H9 (cell line): ENCODE results near the gene SLC9A6. TPM values are rescaled to one million over a fixed set of nuclear protein-coding genes. Genes with fewer than 3 reads are reported as not detected.

Source experiments
- DNase-seq: peaks from one replicate; pipeline ENCODE4 v3.0.0-alpha.2; 2017
- H2AFZ ChIP-seq: one replicate; pipeline ENCODE4 v1.6.1; 2013; ENCODE audit warnings: mild to moderate bottlenecking, low read length, control low read depth, moderate library complexity
- H2AK5ac ChIP-seq: 2 replicates; pipeline ENCODE4 v1.6.1; 2013; ENCODE audit warnings: low read length, control low read depth, mixed read lengths; ENCODE audit not compliant: insufficient read length
- H2BK120ac ChIP-seq: one replicate; pipeline ENCODE4 v1.6.1; 2013; ENCODE audit warnings: low read depth, mild to moderate bottlenecking, low read length, control low read depth, inconsistent platforms; ENCODE audit not compliant: poor library complexity, severe bottlenecking
- H2BK12ac ChIP-seq: 2 replicates; pipeline ENCODE4 v1.6.1; 2013; ENCODE audit warnings: low read length, control low read depth, mixed read lengths, low read depth; ENCODE audit not compliant: insufficient read length
- H2BK15ac ChIP-seq: 2 replicates; pipeline ENCODE4 v1.6.1; 2013; ENCODE audit warnings: low read depth, low read length, control low read depth
- H2BK20ac ChIP-seq: one replicate; pipeline ENCODE4 v1.6.1; 2013; ENCODE audit warnings: low read depth, mild to moderate bottlenecking, low read length, control low read depth, inconsistent platforms; ENCODE audit not compliant: poor library complexity, severe bottlenecking
- H2BK5ac ChIP-seq: 2 replicates; pipeline ENCODE4 v1.6.1; 2013; ENCODE audit warnings: low read length, control low read depth, mixed read lengths; ENCODE audit not compliant: insufficient read length
- H3K14ac ChIP-seq: 2 replicates; pipeline ENCODE4 v1.6.1; 2013; ENCODE audit warnings: low read length, control low read depth; ENCODE audit not compliant: insufficient read depth
- H3K18ac ChIP-seq: 2 replicates; pipeline ENCODE4 v1.6.1; 2013; ENCODE audit warnings: low read depth, mild to moderate bottlenecking, mixed read lengths, low read length, control low read depth; ENCODE audit not compliant: insufficient read length
- H3K23ac ChIP-seq: 2 replicates; pipeline ENCODE4 v1.6.1; 2013; ENCODE audit warnings: low read length, control low read depth, mixed read lengths, low read depth; ENCODE audit not compliant: insufficient read length
- H3K23me2 ChIP-seq: 2 replicates; pipeline ENCODE4 v1.6.1; 2013; ENCODE audit warnings: low read depth, mild to moderate bottlenecking, mixed read lengths, low read length, control low read depth; ENCODE audit not compliant: insufficient read length, poor library complexity, severe bottlenecking
- H3K27ac ChIP-seq: 2 replicates; pipeline ENCODE4 v1.5.1; 2013; ENCODE audit warnings: low read length, control low read depth, mixed read lengths, low read depth; ENCODE audit not compliant: insufficient read length
- H3K27me3 ChIP-seq: 2 replicates; pipeline ENCODE4 v1.6.1; 2013; ENCODE audit warnings: low read length, control low read depth, inconsistent platforms; ENCODE audit not compliant: insufficient read depth
- H3K4ac ChIP-seq: 2 replicates; pipeline ENCODE4 v1.6.1; 2013; ENCODE audit warnings: low read depth, mild to moderate bottlenecking, control low read depth, inconsistent platforms, low read length, moderate library complexity
- H3K4me1 ChIP-seq: 2 replicates; pipeline ENCODE4 v1.6.1; 2013; ENCODE audit warnings: low read length, control low read depth, inconsistent platforms; ENCODE audit not compliant: insufficient read depth
- H3K4me2 ChIP-seq: 2 replicates; pipeline ENCODE4 v1.6.1; 2013; ENCODE audit warnings: low read length, control low read depth, mixed read lengths; ENCODE audit not compliant: insufficient read length, insufficient read depth
- H3K56ac ChIP-seq: 2 replicates; pipeline ENCODE4 v1.6.1; 2013; ENCODE audit warnings: low read depth, mild to moderate bottlenecking, mixed read lengths, low read length, control low read depth; ENCODE audit not compliant: insufficient read length
- H3K79me1 ChIP-seq: 2 replicates; pipeline ENCODE4 v1.6.1; 2013; ENCODE audit warnings: low read depth, mild to moderate bottlenecking, moderate library complexity, low read length, control low read depth, inconsistent platforms; ENCODE audit not compliant: insufficient read depth, poor library complexity, severe bottlenecking
- H3K79me2 ChIP-seq: 2 replicates; pipeline ENCODE4 v1.6.1; 2013; ENCODE audit warnings: low read length, control low read depth, inconsistent platforms; ENCODE audit not compliant: insufficient read depth
- H3K9ac ChIP-seq: 2 replicates; pipeline ENCODE4 v1.6.1; 2013; ENCODE audit warnings: low read length, control low read depth, mixed read lengths; ENCODE audit not compliant: insufficient read length; ENCODE audit errors: extremely low read depth
- H3K9me3 ChIP-seq: one replicate; pipeline ENCODE4 v1.6.1; 2013; ENCODE audit warnings: low read depth, low read length, inconsistent platforms; ENCODE audit not compliant: control insufficient read depth
- H3T11ph ChIP-seq: one replicate; pipeline ENCODE4 v1.6.1; 2013; ENCODE audit warnings: mild to moderate bottlenecking, low read length, control low read depth, inconsistent platforms
- H4K20me1 ChIP-seq: one replicate; pipeline ENCODE4 v1.6.1; 2013; ENCODE audit not compliant: control insufficient read depth, insufficient read length, insufficient read depth
- H4K5ac ChIP-seq: 2 replicates; pipeline ENCODE4 v1.6.1; 2013; ENCODE audit warnings: low read depth, mild to moderate bottlenecking, mixed read lengths, low read length, control low read depth; ENCODE audit not compliant: insufficient read length
- H4K8ac ChIP-seq: replicated peaks from 2 replicates; pipeline ENCODE4 v1.6.1; 2013; ENCODE audit warnings: low read length, control low read depth, mixed read lengths, low read depth; ENCODE audit not compliant: insufficient read length
- H4K91ac ChIP-seq: 2 replicates; pipeline ENCODE4 v1.6.1; 2013; ENCODE audit warnings: low read depth, mild to moderate bottlenecking, moderate library complexity, mixed read lengths, low read length, control low read depth; ENCODE audit not compliant: insufficient read length
- H3K27ac Mint-ChIP-seq, 3 experiments: 2 replicates in 2 of 3; 3 replicates in 1 of 3; pipeline ENCODE4 v1.8.0; 2020 to 2021; ENCODE audit warnings: mixed read lengths in 3 of 3, mild to moderate bottlenecking in 1 of 3, moderate library complexity in 1 of 3
- H3K27me3 Mint-ChIP-seq: 2 replicates; pipeline ENCODE4 v1.8.0; 2021; ENCODE audit warnings: low read depth, mild to moderate bottlenecking, moderate library complexity, mixed read lengths
- H3K36me3 Mint-ChIP-seq, 3 experiments: 2 replicates in 2 of 3; 3 replicates in 1 of 3; pipeline ENCODE4 v1.8.0; 2020 to 2021; ENCODE audit warnings: low read depth in 3 of 3, mixed read lengths in 3 of 3; ENCODE audit not compliant: insufficient read depth in 1 of 3
- H3K4me1 Mint-ChIP-seq, 2 experiments: 2 replicates each; pipeline ENCODE4 v1.8.0; 2020; ENCODE audit warnings: mixed read lengths in 2 of 2
- H3K4me3 Mint-ChIP-seq, 2 experiments: 2 replicates in 1 of 2; 3 replicates in 1 of 2; pipeline ENCODE4 v1.8.0; 2020 to 2021; ENCODE audit warnings: mild to moderate bottlenecking in 2 of 2, mixed read lengths in 2 of 2, moderate library complexity in 1 of 2
- H3K9me3 Mint-ChIP-seq, 2 experiments: 2 replicates in 1 of 2; 3 replicates in 1 of 2; pipeline ENCODE4 v1.8.0; 2020; ENCODE audit warnings: mild to moderate bottlenecking in 2 of 2, mixed read lengths in 2 of 2, moderate library complexity in 1 of 2
- WGBS: extraction: QIAGEN DNeasy Blood & Tissue Kit; methylation state at CpG from one replicate; pipeline ENCODE4 v1.1.7; 2013; ENCODE audit warnings: missing lambda C conversion rate, low lambda C conversion rate, mixed read lengths; ENCODE audit not compliant: insufficient read length; ENCODE audit errors: extremely low coverage; 5-methylcytosine and 5-hydroxymethylcytosine counted together
- total RNA-seq: library from RNA; stranded (reverse); gene quantifications from 2 replicates; pipeline ENCODE4 v1.2.1, GENCODE V29; 2021
- TF ChIP-seq, protein P1 (sequence below): fragments of 200-600 bp; sonication (generic); conservative IDR thresholded peaks from 3 replicates; pipeline ENCODE4 v1.8.0; 2021; ENCODE audit warnings: antibody characterized with exemption, mild to moderate bottlenecking

The SLC9A6 gene
- total RNA-seq, 1 experiment from 2014 or later, result 12.3 TPM

GRCh38 chrX:136031626-136032025 is 46.4 kb downstream of the SLC9A6 start:
- H3K4me2 ChIP-seq, result no peak overlapping the region
- peaks cover 19% of the 10 kb centered on the region for H3K9me3 ChIP-seq
- H3K4me1 ChIP-seq, result no peaks in the 10 kb centered on the region
- no peak overlapping the region for H2BK5ac ChIP-seq
- H3K4me3 Mint-ChIP-seq, result no peak overlapping the region
- peaks cover 0 to 18% (median 12%) of the 10 kb centered on the region in 3 experiments for H3K36me3 Mint-ChIP-seq
- no peaks in the 10 kb centered on the region for H3K23me2 ChIP-seq
- H2BK12ac ChIP-seq, result no peak overlapping the region
- H2BK15ac ChIP-seq, result no peak overlapping the region
- no peak overlapping the region for H3K14ac ChIP-seq
- no peak overlapping the region for H3K18ac ChIP-seq
- H2AK5ac ChIP-seq, result no peak overlapping the region
- no peak overlapping the region for H4K8ac ChIP-seq
- H3K27ac ChIP-seq, result no peak overlapping the region
- TF ChIP-seq, protein P1, sequence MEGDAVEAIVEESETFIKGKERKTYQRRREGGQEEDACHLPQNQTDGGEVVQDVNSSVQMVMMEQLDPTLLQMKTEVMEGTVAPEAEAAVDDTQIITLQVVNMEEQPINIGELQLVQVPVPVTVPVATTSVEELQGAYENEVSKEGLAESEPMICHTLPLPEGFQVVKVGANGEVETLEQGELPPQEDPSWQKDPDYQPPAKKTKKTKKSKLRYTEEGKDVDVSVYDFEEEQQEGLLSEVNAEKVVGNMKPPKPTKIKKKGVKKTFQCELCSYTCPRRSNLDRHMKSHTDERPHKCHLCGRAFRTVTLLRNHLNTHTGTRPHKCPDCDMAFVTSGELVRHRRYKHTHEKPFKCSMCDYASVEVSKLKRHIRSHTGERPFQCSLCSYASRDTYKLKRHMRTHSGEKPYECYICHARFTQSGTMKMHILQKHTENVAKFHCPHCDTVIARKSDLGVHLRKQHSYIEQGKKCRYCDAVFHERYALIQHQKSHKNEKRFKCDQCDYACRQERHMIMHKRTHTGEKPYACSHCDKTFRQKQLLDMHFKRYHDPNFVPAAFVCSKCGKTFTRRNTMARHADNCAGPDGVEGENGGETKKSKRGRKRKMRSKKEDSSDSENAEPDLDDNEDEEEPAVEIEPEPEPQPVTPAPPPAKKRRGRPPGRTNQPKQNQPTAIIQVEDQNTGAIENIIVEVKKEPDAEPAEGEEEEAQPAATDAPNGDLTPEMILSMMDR, result no peak
- H3K79me2 ChIP-seq, result no peaks in the 10 kb centered on the region
- H2BK20ac ChIP-seq, result no peak overlapping the region
- H3K56ac ChIP-seq, result no peak overlapping the region
- H4K5ac ChIP-seq, result no peak overlapping the region
- H3K9me3 Mint-ChIP-seq, result peaks cover 56 to 58% of the 10 kb centered on the region in 2 experiments
- H2BK120ac ChIP-seq, result no peak overlapping the region
- no peak overlapping the region for H3K9ac ChIP-seq
- H3K4ac ChIP-seq, result no peak overlapping the region
- no peaks in the 10 kb centered on the region for H3K27me3 Mint-ChIP-seq
- no peak overlapping the region for H3T11ph ChIP-seq
- H4K20me1 ChIP-seq, result no peaks in the 10 kb centered on the region
- H3K4me1 Mint-ChIP-seq, result no peaks in the 10 kb centered on the region
- H4K91ac ChIP-seq, result no peak overlapping the region
- H3K27ac Mint-ChIP-seq, result no peak overlapping the region
- H3K27me3 ChIP-seq, result no peaks in the 10 kb centered on the region
- no peak overlapping the region for H2AFZ ChIP-seq
- no peak for DNase-seq
- no peak overlapping the region for H3K23ac ChIP-seq
- WGBS, result no CpG with 5 or more reads among the region's 5 CpGs
- H3K79me1 ChIP-seq, result no peaks in the 10 kb centered on the region
